Measurements from ENCODE around the gene XPR1.
A peak's percentile ranks its signal among the peaks of the same experiment; 100 is the strongest.
"Not testable (repeated sequence)": the region's sequence is repeated elsewhere in the genome, so short reads cannot be mapped to it uniquely, and the experiment has no call there.

XPR1 gene

DNA sequence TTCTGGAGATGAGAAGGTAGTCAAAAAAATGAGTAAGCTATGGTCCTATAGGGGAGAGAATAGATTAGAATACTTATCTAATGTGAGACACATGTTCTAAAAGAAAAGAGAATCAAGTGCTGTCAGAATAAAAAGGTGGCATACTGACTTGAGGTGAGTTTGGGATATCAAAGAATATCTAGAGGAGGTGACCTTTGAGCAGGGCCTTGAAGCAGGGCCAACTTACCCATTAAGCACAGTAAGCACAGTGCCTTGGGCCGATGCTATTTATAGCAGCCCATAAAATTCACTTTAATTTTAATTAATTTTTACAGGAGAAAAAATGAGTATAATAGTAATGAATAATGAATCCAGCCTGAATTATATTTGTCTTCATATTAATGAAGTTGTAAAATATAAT lies 92.2 kb downstream of the XPR1 start:
- no peak for DNase-seq

- DNase-seq: not testable (repeated sequence)
Observed at GRCh38 chr1:180726024-180726423, 94.2 kb downstream of the XPR1 start.

GRCh38 chr1:180727751-180728150 lies 95.9 kb downstream of the XPR1 start:
- DNase-seq: not testable (repeated sequence)

DNA sequence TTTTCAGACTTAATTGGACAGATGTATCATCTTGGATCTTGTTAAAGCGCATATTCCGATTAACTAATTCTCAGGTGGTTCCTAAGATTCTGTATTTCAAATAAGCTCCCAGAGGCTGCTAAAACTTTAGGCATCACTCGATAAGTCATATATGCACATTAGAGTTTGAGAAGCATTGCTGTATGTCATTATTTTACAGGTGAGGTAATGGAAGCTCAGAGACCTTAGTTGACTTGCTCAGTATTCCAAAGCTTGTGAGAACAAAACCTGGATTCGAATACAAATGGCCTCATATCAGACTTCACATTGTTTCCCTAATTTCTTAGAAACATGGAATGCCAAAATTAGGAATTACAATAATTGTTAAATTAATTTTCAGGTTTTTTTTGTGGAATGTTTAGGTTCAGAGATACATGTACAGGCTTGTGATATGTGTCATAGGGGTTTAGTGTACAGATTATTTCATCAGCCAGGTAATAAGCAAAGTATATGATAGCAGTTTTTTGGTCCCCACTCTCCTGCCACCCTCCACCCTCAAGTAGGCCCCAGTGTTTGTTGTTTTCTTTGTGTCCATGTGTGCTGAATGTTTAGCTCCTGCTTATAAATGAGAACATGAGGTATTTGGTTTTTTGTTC lies 96.8 kb downstream of the XPR1 start:
- no peak for DNase-seq

- DNase-seq: no peak
Observed at GRCh38 chr1:180731131-180731530, 99.3 kb downstream of the XPR1 start.

- DNase-seq: no peak
Observed at GRCh38 chr1:180732866-180733265, 101.0 kb downstream of the XPR1 start.

- no peak for DNase-seq
Observed at GRCh38 chr1:180734366-180734765, 102.5 kb downstream of the XPR1 start.

DNA sequence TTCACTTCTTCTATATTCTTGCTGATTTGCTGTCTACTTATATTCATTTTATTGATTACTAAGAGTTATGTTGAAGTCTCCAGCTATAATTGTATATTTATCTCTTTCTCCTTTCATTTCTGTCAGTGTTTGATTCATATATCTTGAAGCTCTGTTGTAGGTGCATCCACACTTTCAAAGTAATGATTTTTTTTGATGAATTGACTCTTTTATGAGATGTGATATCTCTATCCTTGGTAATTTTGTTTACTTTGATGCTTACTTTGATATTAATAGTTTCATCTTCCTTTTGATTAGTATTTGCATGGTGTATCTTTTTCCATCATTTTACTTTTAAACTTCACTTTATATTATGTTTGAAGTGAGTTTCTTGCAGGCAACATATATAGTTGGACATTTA lies 110.8 kb downstream of the XPR1 start:
- no peak for DNase-seq

DNA sequence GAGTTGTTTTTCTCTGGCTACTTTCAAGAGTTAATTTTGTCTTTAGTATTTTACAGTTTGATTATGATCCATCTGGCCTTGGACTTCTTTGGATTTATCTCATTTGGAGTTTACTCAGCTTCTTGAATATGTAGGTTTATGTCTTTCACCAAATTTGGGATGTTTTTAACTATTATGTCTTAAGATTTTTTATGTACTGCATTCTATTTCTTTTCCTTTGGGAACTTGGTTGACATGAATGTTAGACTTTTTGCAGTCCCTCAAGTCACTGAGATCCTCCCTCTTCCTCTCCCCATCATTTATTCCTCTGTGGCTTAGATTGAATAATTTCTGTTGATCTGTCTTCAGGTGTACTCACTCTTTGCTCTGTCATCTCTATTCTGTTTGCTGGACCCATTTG lies 112.0 kb downstream of the XPR1 start:
- no peak for DNase-seq

DNA sequence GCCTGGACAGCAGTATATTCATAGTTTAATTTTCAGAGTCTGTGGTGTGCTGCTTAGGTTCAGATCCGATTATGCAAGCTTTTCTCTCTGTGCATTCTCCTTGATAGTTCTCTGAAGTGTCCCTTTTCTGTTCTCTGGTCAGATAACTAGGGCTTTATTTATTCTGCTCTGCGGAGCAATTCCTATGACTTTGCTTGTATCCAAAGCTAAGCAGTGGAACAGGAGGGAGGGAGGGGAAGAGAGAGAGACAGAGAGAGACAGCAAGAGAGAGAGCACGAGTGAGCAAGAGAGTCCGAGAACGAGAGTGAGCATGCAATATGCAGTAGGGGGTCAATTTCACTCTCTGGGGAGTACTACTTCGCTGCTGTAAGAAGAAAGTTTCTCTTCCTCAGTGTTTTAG lies 113.3 kb downstream of the XPR1 start:
- no peak for DNase-seq

DNA sequence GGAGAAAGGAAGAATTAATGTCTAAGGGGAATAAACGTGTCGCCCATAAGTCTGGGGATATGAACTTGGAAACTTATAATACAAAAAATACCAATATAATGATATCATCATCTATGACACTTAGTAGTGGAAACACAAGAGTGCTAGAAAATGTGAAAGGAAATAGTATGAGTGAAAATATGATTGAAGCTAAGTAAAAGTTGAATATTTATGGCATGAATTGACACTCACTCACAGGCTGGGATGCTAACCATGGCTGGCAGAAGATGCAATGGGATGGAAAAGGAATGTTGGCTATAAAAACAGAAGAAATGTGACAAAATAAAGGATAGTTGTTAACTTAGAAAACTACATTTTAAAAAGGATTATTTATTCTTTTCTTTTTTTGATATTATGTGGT lies 120.1 kb downstream of the XPR1 start:
- no peak for DNase-seq

DNA sequence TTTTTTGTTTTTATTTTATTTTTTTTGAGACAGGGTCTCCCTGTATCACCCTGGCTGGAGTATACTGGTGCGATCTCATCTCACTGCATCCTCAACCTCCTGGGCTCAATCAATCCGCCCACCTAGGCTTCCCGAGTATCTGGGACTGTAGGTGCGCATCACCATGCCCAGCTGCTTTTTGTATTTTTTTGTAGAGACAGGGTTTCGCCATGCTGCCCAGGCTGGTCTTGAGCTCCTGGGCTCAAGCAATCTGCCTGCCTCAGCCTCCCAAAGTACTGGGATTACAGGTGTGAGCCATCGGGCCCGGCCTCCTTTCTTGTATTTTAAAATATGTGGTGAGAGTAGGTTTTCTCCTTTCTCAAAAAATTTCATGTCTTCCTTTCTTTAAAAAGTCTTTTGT lies 122.6 kb downstream of the XPR1 start:
- no peak for DNase-seq

DNA sequence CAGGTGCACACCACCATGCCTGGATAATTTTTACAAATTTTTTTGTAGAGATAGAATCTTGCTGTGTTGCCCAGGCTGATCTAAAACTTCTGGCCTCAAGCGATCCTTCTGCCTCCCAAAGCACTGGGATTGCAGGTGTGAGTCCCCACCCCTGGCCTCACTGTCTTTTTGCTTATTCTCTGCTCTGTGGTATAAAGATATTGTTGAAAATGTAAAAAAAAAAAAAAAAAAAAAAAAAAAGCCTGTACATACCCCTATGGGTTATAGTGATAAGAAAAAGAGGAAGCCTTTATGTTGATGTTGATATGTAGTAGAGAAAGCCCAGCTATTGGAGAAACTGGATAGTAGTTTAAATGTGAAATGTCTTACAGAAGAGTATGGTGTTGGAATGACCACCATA lies 125.8 kb downstream of the XPR1 start:
- DNase-seq: no peak

- no peak for DNase-seq
Observed at GRCh38 chr1:180762796-180763195, 131.0 kb downstream of the XPR1 start.

DNA sequence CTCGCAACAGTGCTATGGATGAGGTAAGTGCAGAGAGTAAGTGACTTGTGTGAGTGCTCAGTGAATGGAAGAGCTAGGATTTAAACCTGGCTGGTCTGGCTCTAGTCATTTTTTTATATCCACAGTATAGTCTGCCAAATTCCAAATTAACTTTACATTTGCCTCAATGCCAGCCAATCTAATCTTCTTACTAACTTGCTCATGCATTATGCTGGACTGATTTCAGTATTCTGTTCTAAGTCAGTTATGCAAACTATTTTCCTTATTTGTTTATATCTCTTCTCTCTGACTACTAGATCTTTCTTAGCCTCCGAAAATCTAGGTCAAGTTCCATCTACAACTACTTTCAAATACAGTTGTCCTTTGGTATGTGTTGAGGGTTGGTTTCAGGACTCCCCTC lies 133.3 kb downstream of the XPR1 start:
- no peak for DNase-seq

DNA sequence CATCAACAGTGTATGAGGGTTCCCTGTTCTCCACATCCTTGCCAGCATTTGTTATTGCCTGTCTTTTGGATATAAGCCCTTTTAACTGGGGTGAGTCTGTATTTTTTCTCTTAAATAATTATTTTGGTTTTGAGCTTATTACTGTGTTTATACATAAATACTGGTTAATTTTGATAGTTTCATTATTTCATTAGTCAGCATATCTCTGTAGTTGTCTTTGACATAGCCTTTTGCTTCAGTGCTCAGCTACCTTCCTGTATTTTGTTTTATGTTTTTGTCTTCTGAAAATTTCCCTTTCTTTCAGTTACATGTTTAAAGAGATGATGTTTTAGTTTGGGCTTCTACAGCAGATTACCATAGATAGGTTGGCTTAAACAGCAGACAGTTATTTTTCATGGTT lies 138.1 kb downstream of the XPR1 start:
- DNase-seq: no peak

DNA sequence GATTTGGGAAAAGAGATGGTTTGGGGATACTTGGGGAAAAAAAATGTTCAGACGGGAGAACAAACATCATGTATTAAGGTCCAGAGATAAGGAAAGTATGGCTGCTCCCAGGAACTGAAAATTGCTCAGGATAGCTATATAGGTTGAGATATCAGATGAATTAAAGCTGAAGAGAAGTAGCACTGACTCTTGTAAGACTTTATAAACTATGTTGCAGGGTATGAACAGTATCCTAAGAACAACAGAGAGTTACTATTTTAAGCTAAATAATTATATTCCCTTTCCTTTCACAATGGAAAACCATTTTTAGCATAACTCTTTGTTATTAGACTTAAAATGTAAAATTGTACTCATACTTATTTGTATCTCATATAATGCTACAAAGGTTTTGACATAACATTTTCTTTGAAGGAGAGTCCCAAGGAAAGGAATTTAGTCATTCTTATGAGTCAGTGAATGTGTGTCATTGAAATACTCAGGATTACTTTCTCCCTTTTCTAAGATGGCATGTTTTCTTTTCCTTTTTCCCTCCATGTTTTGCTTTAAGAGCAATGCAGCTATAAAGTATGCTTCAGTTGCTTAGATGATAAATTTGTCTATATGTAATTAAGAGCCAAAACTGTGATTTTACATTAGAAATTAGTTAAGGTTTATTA lies 141.5 kb downstream of the XPR1 start:
- DNase-seq: no peak

- DNase-seq: no peak
Observed at GRCh38 chr1:180775801-180776200, 144.0 kb downstream of the XPR1 start.

DNA sequence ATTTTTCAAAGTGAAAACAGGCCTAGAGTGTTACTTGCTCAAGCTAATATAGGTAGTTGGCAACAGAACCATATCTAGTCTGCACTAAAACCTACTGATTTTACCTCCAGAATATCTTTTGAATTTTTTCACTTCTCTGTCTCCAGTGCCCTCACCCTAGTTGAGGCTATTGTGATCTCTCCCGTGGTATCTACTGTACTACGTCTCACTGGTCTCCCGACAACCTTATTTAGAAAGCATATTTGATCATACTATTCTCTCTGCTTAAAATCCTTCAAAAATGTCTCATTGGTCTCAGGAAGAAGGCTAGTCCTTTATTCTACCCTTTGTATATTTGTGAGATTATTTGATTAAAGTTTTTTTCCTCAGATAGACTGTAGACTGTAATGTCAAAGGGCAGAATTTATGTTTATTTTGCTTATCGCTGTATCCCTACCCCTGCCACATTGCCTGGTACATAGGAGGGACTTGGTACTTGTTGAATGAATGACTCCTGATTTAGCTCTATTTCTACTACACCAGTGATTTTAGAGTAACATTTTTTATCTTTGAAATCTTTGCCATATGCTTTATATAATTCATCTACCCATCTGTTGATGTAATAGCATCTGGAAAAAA lies 145.4 kb downstream of the XPR1 start:
- no peak for DNase-seq

- peak; percentile 45 for DNase-seq
Observed at GRCh38 chr1:180778782-180779398, 147.1 kb downstream of the XPR1 start.

GRCh38 chr1:180779584-180779983 lies 147.8 kb downstream of the XPR1 start:
- no peak for DNase-seq

GRCh38 chr1:180781718-180782117 lies 149.9 kb downstream of the XPR1 start:
- peak; percentile 51 for DNase-seq

- no peak for DNase-seq
Observed at GRCh38 chr1:180785291-180785690, 153.5 kb downstream of the XPR1 start.

DNA sequence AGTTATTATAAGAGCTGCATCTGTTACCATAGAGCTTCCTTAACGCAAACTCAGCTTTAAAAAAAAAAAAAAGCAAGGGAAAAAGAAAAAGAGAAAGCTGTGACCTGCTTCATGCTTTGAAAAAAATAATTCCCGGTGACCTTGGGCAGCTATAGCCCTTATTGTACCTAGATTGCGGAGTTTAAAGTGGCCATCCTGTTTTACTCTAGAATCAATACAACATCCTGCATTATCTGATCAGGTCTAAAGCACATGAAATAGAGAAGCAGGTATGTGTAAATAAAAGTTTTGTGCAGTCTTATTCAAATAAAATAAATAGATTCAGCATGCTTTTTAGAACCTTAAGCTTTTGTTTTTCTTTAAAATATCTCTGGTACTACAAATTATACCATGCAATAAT lies 154.1 kb downstream of the XPR1 start:
- no peak for DNase-seq

Data from NCI-H82 (cell line).